Putamen (tissue), 1 donor: Measurements from ENCODE around the gene LRRC1.
A peak's percentile ranks its signal among the peaks of the same experiment; 100 is the strongest.
"Not testable (repeated sequence)": the region's sequence is repeated elsewhere in the genome, so short reads cannot be mapped to it uniquely, and the experiment has no call there.

Experiments used
- DNase-seq: peaks from one replicate; pipeline ENCODE4 v3.0.0-alpha.2; 2016; ENCODE audit warnings: low spot score

The LRRC1 gene

DNA sequence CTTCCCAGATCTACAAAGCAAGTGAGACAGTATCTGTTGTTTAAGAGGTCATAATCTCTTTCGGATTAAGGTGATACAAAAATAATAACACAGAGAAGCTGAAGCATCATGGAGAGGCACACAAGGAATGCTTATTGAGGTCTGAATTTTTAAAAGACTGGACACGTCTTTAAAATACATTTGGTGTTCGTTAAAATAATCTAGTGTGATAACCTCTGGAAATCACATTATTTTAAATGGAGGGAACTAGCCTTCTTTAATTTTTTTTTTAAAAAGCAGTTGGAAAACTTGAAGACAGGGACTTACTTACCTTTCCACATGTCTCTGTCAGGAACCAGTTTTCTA is 1.9 kb upstream of the LRRC1 start:
- DNase-seq, result no peak

DNA sequence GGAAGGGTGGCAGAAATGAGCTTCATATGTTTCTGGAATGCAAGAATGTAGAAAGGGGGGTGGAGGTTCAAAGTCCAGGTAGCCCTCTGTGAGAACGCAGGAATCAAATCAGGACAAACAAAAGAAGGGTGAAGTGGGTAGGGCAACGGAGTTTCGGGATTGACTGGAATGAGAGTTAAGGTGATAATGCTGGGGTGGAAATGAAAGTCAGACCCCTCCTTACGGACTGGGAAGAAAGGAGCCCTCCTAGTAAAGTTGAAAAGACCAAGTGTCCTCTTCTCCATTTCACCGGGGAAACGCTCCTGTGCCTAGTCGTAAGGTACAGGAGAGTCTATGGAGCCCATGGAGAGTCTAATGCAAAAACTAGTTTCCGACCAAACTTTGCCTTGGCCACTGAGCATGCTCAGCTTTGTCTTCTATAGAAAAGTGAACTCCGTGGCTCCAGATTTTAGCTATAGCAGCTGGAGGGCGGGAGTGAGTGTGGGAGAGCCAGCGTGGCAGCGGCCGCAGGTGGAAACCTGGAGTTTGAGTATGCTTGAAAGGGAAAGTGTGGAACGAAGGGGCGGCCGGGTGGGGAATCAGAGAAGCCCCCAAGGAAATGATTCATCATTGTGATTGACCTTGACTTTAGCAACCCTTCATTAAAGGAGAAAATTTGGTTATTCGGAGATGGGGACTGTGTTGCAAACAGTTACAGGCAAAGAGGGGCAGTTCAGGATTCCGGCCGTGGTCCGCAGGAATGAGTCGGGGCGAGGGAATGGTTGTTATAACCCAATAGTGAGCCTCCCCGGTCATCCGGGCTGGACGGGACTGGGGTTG is 1.3 kb upstream of the LRRC1 start:
- peak; percentile 56 for DNase-seq

- peak; percentile 86 for DNase-seq
Measured at GRCh38 chr6:53794137-53794719, 577 bp upstream of the LRRC1 start.

GRCh38 chr6:53795340-53795701 is 516 bp downstream of the LRRC1 start:
- no peak for DNase-seq

- peak; percentile 36 for DNase-seq
Measured at GRCh38 chr6:53795702-53796450, 1.1 kb downstream of the LRRC1 start.

GRCh38 chr6:53796451-53796780 is 1.6 kb downstream of the LRRC1 start:
- no peak for DNase-seq

- DNase-seq, result no peak
Measured at GRCh38 chr6:53796791-53797190, 2.0 kb downstream of the LRRC1 start.

- DNase-seq, result no peak
Measured at GRCh38 chr6:53797304-53797703, 2.5 kb downstream of the LRRC1 start.

DNA sequence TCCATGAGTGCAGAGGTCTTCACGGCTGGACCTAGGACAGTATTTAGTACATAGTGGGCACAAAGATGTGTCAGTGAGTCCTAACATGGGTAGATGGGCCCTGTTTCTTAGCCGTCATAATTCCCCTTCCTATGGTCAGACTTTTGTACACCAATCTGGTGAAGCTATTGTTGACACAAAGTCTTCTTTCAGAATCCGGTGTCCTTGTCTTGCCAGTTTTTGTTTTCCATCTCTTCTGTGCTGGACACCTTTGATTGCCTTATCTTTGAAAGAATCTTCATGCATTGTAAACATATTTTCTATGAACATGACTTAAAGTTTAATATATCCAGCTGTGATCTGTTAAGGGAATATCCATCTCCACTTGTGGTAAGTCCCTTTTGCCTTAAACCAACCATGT is 4.5 kb downstream of the LRRC1 start:
- no peak for DNase-seq

GRCh38 chr6:53801022-53801421 is 6.2 kb downstream of the LRRC1 start:
- DNase-seq, result no peak

- DNase-seq, result no peak
Measured at GRCh38 chr6:53802582-53802981, 7.8 kb downstream of the LRRC1 start.

DNA sequence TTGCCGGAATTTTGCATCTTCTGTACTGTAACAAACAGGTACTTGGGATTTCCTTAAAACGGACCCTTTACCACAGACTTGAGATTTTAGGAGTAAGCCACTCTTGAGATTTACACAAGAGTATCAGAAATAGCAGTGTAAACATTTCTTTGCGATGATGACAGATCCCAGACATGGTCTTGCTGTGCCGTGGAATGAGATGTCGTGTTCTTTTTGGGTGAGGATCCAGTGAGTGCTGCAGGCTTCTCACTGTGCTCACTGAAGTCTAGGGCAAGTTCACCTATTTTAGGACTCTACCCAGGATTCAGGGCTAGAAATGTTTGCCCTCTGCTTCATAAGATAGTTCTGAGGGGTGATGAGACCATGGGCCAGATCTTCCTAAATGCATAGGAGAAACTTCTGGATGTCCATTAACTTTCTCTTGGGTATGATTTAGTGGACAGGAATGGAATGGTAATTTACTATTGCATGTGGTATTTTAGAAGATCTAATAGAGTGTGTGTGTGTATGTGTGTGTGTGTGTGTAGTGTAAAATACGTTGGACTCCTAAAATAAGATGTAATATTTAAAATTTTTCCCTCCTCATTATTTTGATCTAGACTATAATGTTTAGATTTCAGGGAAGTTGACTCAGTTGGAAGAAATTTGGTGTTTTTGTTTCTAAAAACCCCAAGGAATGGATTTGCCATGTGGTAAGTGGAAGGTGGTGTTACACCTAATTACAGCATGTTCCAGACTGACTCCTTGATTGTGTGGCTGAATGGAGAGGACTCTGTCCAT is 8.5 kb downstream of the LRRC1 start:
- DNase-seq, result no peak

GRCh38 chr6:53805016-53805415 is 10.2 kb downstream of the LRRC1 start:
- no peak for DNase-seq

DNA sequence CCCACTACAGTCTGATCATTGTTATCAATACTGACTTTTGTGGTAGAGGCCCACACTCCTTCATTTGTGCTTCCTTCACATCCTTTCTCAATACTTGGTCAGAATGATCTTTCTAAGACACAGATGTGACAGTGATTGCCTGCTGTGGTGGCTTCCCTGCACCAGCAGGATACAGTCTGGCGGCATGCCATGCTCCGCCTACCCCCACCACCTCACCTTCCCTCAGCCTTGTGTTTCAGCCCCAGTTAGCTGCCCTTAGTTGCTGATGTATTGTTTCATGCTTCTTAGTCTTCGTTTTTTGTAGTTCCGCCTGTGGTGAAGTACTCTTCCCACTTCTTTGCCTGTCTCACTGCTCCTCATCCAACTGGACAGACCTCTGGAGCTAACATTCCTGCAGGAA is 10.9 kb downstream of the LRRC1 start:
- no peak for DNase-seq

DNA sequence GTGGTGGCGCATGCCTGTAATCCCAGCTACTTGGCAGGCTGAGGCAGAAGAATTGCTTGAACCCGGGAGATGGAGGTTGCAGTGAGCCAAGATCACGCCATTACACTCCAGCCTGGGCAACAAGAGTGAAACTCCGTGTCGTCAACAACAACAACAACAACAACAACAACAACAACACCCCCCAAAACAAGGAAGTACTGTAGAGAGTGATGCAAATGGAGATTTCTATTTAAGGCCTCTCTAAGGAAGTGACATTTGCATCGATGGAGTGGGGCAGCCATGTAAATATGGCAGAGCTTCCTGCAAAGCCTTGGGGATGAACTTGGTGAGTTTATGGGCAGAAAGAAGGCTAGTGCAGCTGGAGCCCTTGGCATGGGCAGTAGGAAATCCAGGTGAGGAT is 12.8 kb downstream of the LRRC1 start:
- DNase-seq, result not testable (repeated sequence)

- DNase-seq, result no peak
Measured at GRCh38 chr6:53808302-53808881, 13.6 kb downstream of the LRRC1 start.

GRCh38 chr6:53809691-53810090 is 14.9 kb downstream of the LRRC1 start:
- DNase-seq, result no peak

- no peak for DNase-seq
Measured at GRCh38 chr6:53811082-53811481, 16.3 kb downstream of the LRRC1 start.

DNA sequence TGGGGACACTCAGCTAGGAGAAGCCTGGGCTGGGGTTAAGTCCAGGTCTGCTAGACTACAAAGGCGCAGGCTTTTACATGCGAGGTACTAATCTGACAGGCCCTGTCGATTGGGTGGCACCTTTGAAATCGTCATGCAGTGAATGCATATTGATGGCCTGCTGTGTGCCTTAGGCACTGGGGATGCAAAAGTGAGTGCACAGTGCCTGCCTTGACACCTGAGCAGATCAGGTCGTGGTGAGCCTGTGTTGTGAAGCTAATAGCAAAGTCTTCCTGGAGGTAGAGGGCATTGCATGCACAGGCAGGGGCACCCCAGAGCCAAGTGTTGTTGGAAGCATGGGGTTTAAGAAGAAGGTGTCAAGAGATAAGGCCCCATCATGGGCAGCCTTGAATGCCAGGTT is 16.9 kb downstream of the LRRC1 start:
- DNase-seq, result no peak

DNA sequence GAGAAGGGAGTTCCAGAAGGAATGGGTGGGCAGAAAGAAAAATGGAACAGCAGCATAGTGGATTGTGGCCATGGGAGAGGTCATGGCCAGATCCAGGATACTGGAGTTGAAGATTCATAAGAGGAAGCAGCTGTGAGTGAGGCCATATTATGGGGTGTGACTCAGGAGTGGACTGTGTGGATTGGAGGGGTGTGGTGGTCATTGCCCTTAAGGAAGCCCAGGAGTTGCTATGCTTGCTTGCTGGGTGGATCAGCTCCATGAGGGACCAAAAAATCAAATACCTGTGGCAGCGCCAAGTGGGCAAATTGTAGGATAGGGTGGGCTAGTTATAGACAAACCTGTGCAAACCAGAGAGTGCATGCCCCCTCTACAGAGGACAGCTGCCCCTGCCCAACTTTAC is 18.3 kb downstream of the LRRC1 start:
- DNase-seq, result no peak

DNA sequence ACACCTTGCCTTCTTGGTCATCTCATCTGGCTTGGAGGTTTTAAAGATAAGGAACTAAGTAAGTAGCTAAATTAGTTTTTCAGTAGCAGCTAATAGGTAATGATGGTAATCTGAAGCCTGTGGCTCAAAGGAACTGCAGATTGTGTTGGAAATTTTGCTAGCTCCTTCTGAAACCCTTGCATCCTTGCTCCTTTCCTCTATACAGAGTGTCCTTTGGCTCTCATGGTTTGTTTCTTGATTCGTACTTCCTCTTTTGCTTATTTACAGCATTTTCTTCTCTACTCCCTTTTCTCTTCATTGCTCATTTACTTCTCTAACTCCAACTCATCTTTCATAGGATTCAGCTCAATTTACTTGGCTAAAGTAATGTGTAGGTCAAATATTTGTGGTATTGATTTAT is 19.0 kb downstream of the LRRC1 start:
- DNase-seq, result no peak

DNA sequence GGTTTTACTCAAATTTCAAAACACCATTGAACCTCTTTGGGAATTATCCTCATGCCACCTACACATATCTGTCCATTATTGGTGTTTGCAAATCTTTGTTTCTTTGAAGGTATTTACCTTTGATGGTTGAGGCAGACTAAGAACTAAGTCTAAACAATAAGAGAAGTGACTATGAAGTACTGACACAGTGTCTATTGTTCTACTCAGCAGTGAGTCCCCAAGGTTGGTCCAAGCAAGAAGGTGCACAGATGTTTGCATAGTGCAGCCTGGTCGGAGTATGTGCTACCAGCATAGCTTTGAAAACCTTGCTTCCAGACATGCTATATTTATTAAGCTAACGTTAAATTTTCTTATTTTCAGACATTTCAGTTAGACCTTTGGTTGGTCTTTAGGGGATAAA is 19.5 kb downstream of the LRRC1 start:
- no peak for DNase-seq
